MCF 10A (cell line): ENCODE measurements around the gene TEAD1. TPM values are rescaled to one million over a fixed set of nuclear protein-coding genes. Genes with fewer than 3 reads are reported as not detected.

Experiments
- BruUV-seq: library from RNA; stranded (reverse); fragments of 400-500 nt; replicated peaks from 2 replicates; lab custom pipeline; 2021; lab: Mats Ljungman, UMichigan
- CTCF ChIA-PET: fragments of 300-600 bp; sonication (Branson Sonifier 250); formaldehyde crosslinking; extraction: SDS; loops from one replicate; lab custom pipeline; 2021; ENCODE audit warnings: antibody characterized with exemption, inconsistent platforms; lab: Yijun Ruan, JAX
- POLR2A ChIA-PET: fragments of 300-600, 350-650 bp; sonication (Branson Sonifier 250); formaldehyde crosslinking; extraction: SDS; loops from one replicate; lab custom pipeline; 2020; ENCODE audit warnings: antibody characterized with exemption, inconsistent platforms; lab: Yijun Ruan, JAX
- DNase-seq: peaks from one replicate; pipeline ENCODE4 v3.0.0-alpha.2; 2018; ENCODE audit not compliant: unreplicated experiment
- H3K27ac Mint-ChIP-seq: one replicate; pipeline ENCODE4 v1.8.0; 2022; ENCODE audit warnings: mild to moderate bottlenecking, low read depth, mixed read lengths; ENCODE audit not compliant: unreplicated experiment
- H3K27me3 Mint-ChIP-seq: one replicate; pipeline ENCODE4 v1.8.0; 2022; ENCODE audit warnings: mixed read lengths; ENCODE audit not compliant: insufficient read depth, unreplicated experiment
- H3K36me3 Mint-ChIP-seq: one replicate; pipeline ENCODE4 v1.8.0; 2022; ENCODE audit warnings: mild to moderate bottlenecking, moderate library complexity, mixed read lengths; ENCODE audit not compliant: insufficient read depth, unreplicated experiment
- H3K4me1 Mint-ChIP-seq: one replicate; pipeline ENCODE4 v1.8.0; 2022; ENCODE audit warnings: mixed read lengths; ENCODE audit not compliant: insufficient read depth, unreplicated experiment
- H3K4me3 Mint-ChIP-seq: one replicate; pipeline ENCODE4 v1.8.0; 2022; ENCODE audit warnings: mild to moderate bottlenecking, moderate library complexity, mixed read lengths; ENCODE audit not compliant: unreplicated experiment
- H3K9me3 Mint-ChIP-seq: one replicate; pipeline ENCODE4 v1.8.0; 2022; ENCODE audit warnings: mixed read lengths; ENCODE audit not compliant: unreplicated experiment
- intact Hi-C: fragments of 100-400 bp; cut with micrococcal nuclease; formaldehyde crosslinking; loops from 2 replicates; pipeline ENCODE4 v1.14.1; 2022
- total RNA-seq: library from RNA; stranded (reverse); gene quantifications from 2 replicates; pipeline ENCODE4 v1.2.3, GENCODE V29; 2022
- TF ChIP-seq, protein P1 (sequence below): fragments of 200-600 bp; IDR thresholded peaks from one replicate; pipeline ENCODE4 v1.8.0; 2022; ENCODE audit warnings: antibody characterized with exemption, mild to moderate bottlenecking; ENCODE audit not compliant: unreplicated experiment

TEAD1 gene
- total RNA-seq, 1 experiment from 2014 or later: 123 TPM

DNA sequence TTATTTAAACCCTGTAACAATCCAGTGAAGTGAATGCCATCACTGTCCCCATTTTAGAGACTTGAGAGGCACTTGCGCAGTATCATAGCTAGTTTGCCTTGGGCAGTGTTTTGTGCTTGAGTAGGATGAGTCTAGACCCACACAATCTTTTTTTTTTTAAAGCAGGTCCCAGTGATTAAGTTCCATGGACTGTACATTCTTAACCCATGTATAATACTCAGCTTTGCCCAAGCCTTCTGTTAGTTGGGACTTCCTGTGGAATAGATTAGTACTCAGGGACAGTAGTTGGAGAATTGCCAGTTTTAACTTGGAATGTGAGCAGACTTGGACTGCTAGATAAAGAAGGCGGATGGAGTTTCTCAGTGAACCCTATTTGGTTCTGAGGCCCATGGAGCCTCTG is 226.3 kb downstream of the TEAD1 start:
- no peak overlapping the region for H3K4me3 Mint-ChIP-seq
- peaks cover 67% of the 10 kb centered on the region for H3K36me3 Mint-ChIP-seq
- intact Hi-C loops: no loop called here
- CTCF ChIA-PET: interaction anchor here (0.6 to 4.7 kb wide), 5 partner anchors 12 to 635 kb away, joined by 3 to 28 read pairs (median 5); no protein-coding TSS in a partner anchor
- peak; percentile 52 for DNase-seq
- POLR2A ChIA-PET: interaction anchor here (0.6 to 1.2 kb wide), 3 partner anchors 8 to 224 kb away, joined by 3 to 4 read pairs (median 3); no protein-coding TSS in a partner anchor
- peak overlapping the region; percentile 36 for H3K27ac Mint-ChIP-seq
- BruUV-seq: no TSS peak
- H3K9me3 Mint-ChIP-seq: no peaks in the 10 kb centered on the region
- H3K27me3 Mint-ChIP-seq: no peaks in the 10 kb centered on the region
- peaks cover 23% of the 10 kb centered on the region for H3K4me1 Mint-ChIP-seq
- TF ChIP-seq, protein P1, sequence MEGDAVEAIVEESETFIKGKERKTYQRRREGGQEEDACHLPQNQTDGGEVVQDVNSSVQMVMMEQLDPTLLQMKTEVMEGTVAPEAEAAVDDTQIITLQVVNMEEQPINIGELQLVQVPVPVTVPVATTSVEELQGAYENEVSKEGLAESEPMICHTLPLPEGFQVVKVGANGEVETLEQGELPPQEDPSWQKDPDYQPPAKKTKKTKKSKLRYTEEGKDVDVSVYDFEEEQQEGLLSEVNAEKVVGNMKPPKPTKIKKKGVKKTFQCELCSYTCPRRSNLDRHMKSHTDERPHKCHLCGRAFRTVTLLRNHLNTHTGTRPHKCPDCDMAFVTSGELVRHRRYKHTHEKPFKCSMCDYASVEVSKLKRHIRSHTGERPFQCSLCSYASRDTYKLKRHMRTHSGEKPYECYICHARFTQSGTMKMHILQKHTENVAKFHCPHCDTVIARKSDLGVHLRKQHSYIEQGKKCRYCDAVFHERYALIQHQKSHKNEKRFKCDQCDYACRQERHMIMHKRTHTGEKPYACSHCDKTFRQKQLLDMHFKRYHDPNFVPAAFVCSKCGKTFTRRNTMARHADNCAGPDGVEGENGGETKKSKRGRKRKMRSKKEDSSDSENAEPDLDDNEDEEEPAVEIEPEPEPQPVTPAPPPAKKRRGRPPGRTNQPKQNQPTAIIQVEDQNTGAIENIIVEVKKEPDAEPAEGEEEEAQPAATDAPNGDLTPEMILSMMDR: no peak

DNA sequence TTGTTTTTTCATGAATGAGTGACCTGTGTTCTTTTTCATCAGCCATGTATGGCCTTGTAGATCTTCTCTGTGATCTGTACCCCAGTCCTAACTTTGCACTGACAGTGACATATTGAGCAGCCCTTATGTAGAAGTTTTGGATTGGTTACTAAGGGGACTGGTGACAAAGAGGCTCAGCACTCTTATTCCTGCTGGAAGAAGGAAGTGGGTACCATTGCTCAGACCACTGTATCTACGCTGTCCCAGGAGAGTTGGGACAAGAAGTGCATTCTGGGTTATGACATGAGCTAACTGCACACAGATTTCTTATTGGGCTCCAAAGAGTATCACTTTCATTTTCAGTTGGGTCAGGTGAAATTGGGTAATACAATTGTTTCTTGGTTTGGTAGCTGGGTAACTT is 227.1 kb downstream of the TEAD1 start:
- Mint-ChIP-seq H3K4me3 (no peak overlapping the region), H3K36me3 (peaks cover 59% of the 10 kb centered on the region), H3K4me1 (peaks cover 23% of the 10 kb centered on the region), H3K27me3 (no peaks in the 10 kb centered on the region), H3K9me3 (no peaks in the 10 kb centered on the region), H3K27ac (peak overlapping the region; percentile 36)
- CTCF ChIA-PET: interaction anchor here (0.6 to 4.7 kb wide), 3 partner anchors 51 to 570 kb away, joined by 3 to 28 read pairs (median 3); no protein-coding TSS in a partner anchor
- BruUV-seq: no TSS peak
- TF ChIP-seq, protein P1: no peak
- POLR2A ChIA-PET: interaction anchor here (1.2 kb wide), 1 partner anchor 225 kb away, joined by 4 read pairs; no protein-coding TSS in a partner anchor
- intact Hi-C loops: no loop called here
- no peak for DNase-seq

GRCh38 chr11:12901874-12902481 is 227.8 kb downstream of the TEAD1 start:
- Mint-ChIP-seq H3K4me3 (no peak overlapping the region), H3K36me3 (peaks cover 53% of the 10 kb centered on the region), H3K4me1 (peaks cover 23% of the 10 kb centered on the region), H3K9me3 (no peaks in the 10 kb centered on the region), H3K27me3 (no peaks in the 10 kb centered on the region), H3K27ac (no peak overlapping the region)
- POLR2A ChIA-PET: interaction anchor here (1.2 kb wide), 1 partner anchor 225 kb away, joined by 4 read pairs; no protein-coding TSS in a partner anchor
- BruUV-seq: no TSS peak
- TF ChIP-seq, protein P1: no peak
- no peak for DNase-seq
- intact Hi-C loops: no loop called here
- CTCF ChIA-PET: interaction anchor here (0.6 to 4.7 kb wide), 6 partner anchors 8 to 571 kb away, joined by 3 to 28 read pairs (median 4); no protein-coding TSS in a partner anchor

- no TSS peak for BruUV-seq
- Mint-ChIP-seq H3K4me1 (peaks cover 23% of the 10 kb centered on the region), H3K27ac (no peak overlapping the region), H3K4me3 (no peak overlapping the region), H3K27me3 (no peaks in the 10 kb centered on the region), H3K9me3 (no peaks in the 10 kb centered on the region), H3K36me3 (peaks cover 48% of the 10 kb centered on the region)
- no peak for DNase-seq
- TF ChIP-seq, protein P1: no peak
- CTCF ChIA-PET: interaction anchor here (0.9 to 1.8 kb wide), 5 partner anchors 9 to 614 kb away, joined by 4 to 8 read pairs (median 5); no protein-coding TSS in a partner anchor
- intact Hi-C loops: no loop called here
- POLR2A ChIA-PET: interaction anchor here (1.0 to 1.1 kb wide), 2 partner anchors 8 to 75 kb away, joined by 3 read pairs; no protein-coding TSS in a partner anchor
Observed at GRCh38 chr11:12902791-12903486, 228.7 kb downstream of the TEAD1 start.
